ENCODE measurements around the gene TMEM263. TPM values are rescaled to one million over a fixed set of nuclear protein-coding genes. Genes with fewer than 3 reads are reported as not detected.

TMEM263 gene
- total and polyA plus RNA-seq, 2 of the 8 experiments (the other 6 are each of a cell fraction or from before 2014, with no cell fraction given): 2.9 to 12.3 TPM

- TF ChIP-seq ATF2 (IDR thresholded peaks at IDR 0.05; ENCODE audit: low read length) (no peak), POLR2AphosphoS5 (IDR thresholded peaks at IDR 0.05; ENCODE audit: low read depth, low read length) (no peak), USF2 (IDR thresholded peaks at IDR 0.05; ENCODE audit: low read length) (no peak), BRCA1 (IDR thresholded peaks at IDR 0.05; ENCODE audit: low read depth, low read length) (no peak), RAD21 (IDR thresholded peaks at IDR 0.05 in 1 of 2, conservative IDR thresholded peaks at IDR 0.05 in 1 of 2; ENCODE audit: low read depth in 2 of 2, low read length in 2 of 2) (no peak), ATF3 (IDR thresholded peaks at IDR 0.05; ENCODE audit: insufficient read depth, low read depth, low read length) (no peak)
These were observed 18.8 kb downstream of the TMEM263 start (continued) for GRCh38 chr12:106974511-106974910.

Measured in H1 (cell line).